Measurements from ENCODE around the gene TMED8.

The TMED8 gene, protein sequence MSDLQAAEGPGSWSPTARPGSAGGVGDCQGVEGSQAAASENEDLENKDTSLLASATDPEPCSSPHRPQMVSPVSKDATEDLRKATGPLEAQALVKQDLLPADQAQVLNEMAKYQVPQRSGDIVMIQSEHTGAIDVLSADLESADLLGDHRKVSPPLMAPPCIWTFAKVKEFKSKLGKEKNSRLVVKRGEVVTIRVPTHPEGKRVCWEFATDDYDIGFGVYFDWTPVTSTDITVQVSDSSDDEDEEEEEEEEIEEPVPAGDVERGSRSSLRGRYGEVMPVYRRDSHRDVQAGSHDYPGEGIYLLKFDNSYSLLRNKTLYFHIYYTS

DNA sequence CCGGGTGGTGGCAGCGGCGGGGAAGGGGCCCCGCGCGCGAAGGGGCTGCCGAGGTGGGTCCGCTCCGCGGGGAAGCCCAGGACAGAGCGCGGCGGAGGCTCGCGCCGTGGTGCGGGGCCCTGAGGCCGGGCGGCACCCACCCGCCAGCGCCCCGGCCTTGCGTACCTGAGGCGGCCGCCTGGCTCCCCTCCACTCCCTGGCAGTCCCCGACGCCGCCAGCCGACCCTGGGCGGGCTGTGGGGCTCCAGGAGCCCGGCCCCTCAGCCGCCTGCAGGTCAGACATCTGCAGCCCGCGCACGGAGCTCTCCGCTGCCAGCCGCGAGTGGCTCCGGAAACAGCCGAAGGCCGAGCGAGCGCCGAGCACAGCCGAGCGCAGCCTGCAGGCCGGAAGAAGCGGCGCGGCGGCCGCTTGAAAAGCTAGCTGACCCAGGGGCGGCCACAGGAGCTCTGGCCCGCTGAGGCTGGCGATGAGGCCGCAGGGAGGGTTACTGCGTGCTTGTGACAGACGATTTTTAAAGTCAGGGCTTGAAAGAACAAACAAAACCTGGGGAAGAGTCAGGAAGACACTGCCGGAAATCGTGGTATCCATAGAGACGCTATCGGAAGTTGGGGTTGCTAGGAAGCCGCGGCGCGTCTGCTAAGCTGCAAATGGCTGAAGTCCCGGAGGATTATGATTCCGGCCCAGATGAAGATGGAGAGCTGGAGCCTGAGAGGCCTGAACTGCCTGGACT lies at the start of gene TMED8, which contains the start of gene SAMD15:
Gene TMED8 (minus strand): TSS at position 324 of the 731 bp plus-strand sequence. CDS start 41 bp downstream, at position 283.
Gene SAMD15 (plus strand): TSS at position 609 of the 731 bp plus-strand sequence. CDS start 40 bp downstream, at position 649.
- H3K4me1 Mint-ChIP-seq = peaks cover 32% of the 10 kb centered on the region
- peak within 1 kb of the TSS in 2 of 3 experiments; percentile 93 to 96 for H3K27ac Mint-ChIP-seq
- H3K27me3 Mint-ChIP-seq (ENCODE audit: low read depth) = no peaks in the 10 kb centered on the region
- TF ChIP-seq, protein P1, sequence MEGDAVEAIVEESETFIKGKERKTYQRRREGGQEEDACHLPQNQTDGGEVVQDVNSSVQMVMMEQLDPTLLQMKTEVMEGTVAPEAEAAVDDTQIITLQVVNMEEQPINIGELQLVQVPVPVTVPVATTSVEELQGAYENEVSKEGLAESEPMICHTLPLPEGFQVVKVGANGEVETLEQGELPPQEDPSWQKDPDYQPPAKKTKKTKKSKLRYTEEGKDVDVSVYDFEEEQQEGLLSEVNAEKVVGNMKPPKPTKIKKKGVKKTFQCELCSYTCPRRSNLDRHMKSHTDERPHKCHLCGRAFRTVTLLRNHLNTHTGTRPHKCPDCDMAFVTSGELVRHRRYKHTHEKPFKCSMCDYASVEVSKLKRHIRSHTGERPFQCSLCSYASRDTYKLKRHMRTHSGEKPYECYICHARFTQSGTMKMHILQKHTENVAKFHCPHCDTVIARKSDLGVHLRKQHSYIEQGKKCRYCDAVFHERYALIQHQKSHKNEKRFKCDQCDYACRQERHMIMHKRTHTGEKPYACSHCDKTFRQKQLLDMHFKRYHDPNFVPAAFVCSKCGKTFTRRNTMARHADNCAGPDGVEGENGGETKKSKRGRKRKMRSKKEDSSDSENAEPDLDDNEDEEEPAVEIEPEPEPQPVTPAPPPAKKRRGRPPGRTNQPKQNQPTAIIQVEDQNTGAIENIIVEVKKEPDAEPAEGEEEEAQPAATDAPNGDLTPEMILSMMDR (IDR thresholded peaks at IDR 0.05; ENCODE audit: unreplicated experiment in 3 of 3) = peak; percentile 29 to 36 (median 30)
- no peaks in the 10 kb centered on the region for H3K9me3 Mint-ChIP-seq
- peaks cover 10% of the 10 kb centered on the region for H3K36me3 Mint-ChIP-seq (ENCODE audit: low read depth)
- peak within 1 kb of the TSS; percentile 92 to 95 (median 94) for H3K4me3 Mint-ChIP-seq

DNA sequence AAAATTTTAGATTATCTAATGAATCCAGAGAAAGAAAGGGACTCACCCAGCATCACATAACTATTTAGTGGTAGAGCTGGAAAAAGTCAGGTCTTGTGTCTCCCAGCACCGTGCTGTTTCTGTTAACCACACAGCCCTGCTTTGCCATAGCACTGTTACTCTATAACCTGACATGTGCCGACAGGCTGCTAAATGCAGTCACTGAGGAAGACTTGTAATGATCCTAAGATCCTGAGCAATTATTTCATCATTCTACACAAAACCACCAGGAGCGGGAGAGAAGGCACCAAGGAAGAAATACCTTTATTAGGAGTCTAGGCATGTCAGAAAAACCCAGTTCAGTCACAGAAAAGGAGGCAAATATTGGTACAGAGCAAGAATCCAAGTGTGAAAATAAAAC lies 49.5 kb upstream of the TMED8 start:
- H3K4me3 Mint-ChIP-seq = no peak overlapping the region
- peaks cover 93% of the 10 kb centered on the region for H3K36me3 Mint-ChIP-seq (ENCODE audit: low read depth)
- TF ChIP-seq, protein P1 (IDR thresholded peaks at IDR 0.05; ENCODE audit: unreplicated experiment in 3 of 3) = no peak
- H3K9me3 Mint-ChIP-seq = peaks cover 5% of the 10 kb centered on the region
- no peaks in the 10 kb centered on the region for H3K4me1 Mint-ChIP-seq
- no peaks in the 10 kb centered on the region for H3K27me3 Mint-ChIP-seq (ENCODE audit: low read depth)
- no peak overlapping the region for H3K27ac Mint-ChIP-seq

DNA sequence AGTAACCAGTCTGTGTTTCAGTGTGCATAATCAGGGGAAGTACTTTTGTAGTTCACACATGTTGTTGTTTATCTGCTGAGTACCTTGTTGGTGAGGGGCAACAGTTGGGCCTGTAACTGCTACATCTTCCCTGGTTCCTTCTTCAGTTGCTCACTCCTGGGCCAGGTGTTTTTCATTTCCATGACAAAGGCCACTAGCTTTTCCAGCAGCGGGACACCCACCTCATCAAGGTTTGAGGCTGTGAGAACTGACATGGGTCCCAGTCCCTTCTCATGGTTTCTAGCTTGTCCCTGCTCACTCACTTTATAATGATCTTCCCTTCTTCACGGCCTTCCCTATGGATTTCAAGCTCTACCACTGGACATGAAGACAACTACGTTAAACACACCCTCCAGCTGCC lies 48.0 kb upstream of the TMED8 start:
- TF ChIP-seq, protein P1 (IDR thresholded peaks at IDR 0.05; ENCODE audit: unreplicated experiment in 3 of 3) = no peak
- peaks cover 13% of the 10 kb centered on the region for H3K9me3 Mint-ChIP-seq
- no peak overlapping the region for H3K4me3 Mint-ChIP-seq
- no peak overlapping the region for H3K27ac Mint-ChIP-seq
- no peaks in the 10 kb centered on the region for H3K4me1 Mint-ChIP-seq
- peaks cover 94% of the 10 kb centered on the region for H3K36me3 Mint-ChIP-seq (ENCODE audit: low read depth)
- no peaks in the 10 kb centered on the region for H3K27me3 Mint-ChIP-seq (ENCODE audit: low read depth)

DNA sequence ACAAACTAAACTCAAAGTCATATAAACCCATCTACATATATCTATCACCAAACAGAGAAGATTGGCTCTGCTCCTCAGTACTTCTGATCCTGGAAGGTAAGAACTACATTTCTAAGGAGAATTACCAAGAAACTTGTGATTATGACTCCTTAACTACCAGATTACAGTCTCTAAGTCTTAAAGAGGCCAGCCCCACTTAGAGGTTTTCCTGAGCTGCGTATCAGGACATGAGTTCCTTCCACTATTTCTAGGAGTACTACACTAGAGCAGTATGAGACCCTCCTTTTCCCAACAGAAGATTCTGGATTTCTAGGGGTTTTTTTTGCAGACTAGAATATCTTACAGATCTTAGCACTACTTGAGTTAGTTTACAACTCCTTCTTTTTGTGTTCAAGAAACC lies 46.5 kb upstream of the TMED8 start, which contains the start of gene NOXRED1:
Gene NOXRED1 (minus strand): TSS at position 101 of the 400 bp plus-strand sequence. CDS start 634 bp downstream, outside the sequence.
- TF ChIP-seq, protein P1 (IDR thresholded peaks at IDR 0.05; ENCODE audit: unreplicated experiment in 3 of 3) = no peak
- Mint-ChIP-seq H3K4me1 (no peaks in the 10 kb centered on the region), H3K27ac (no peak within 1 kb of the TSS), H3K9me3 (peaks cover 21% of the 10 kb centered on the region), H3K4me3 (no peak within 1 kb of the TSS), H3K36me3 (ENCODE audit: low read depth) (peaks cover 89% of the 10 kb centered on the region), H3K27me3 (ENCODE audit: low read depth) (no peaks in the 10 kb centered on the region)

DNA sequence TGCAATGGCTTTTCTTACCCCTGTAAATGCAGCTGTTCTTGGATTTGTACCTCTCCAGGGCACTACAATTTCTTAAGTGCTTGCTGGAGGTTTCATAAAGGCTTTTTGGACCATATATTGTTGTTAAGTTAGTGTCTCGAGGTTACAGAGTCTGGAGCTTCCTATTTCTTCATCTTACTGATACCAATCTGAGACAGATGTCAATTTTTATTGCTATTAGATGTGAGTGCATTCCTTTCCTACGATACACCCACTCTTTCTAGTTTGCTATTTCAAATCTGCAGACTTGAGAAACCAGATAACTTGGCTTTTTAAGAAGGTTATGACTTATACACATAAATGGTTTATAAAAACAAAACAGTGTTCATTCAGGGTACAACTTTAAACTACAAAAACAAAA lies 44.3 kb upstream of the TMED8 start:
- peaks cover 28% of the 10 kb centered on the region for H3K9me3 Mint-ChIP-seq
- TF ChIP-seq, protein P1 (IDR thresholded peaks at IDR 0.05; ENCODE audit: unreplicated experiment in 3 of 3) = no peak
- peaks cover 67% of the 10 kb centered on the region for H3K36me3 Mint-ChIP-seq (ENCODE audit: low read depth)

More for the DNA sequence above, 44.3 kb upstream of the TMED8 start:
- Mint-ChIP-seq H3K4me1 (no peaks in the 10 kb centered on the region), H3K27me3 (ENCODE audit: low read depth) (no peaks in the 10 kb centered on the region), H3K4me3 (no peak overlapping the region), H3K27ac (no peak overlapping the region)

All from nephron (organoid).